GM21786 (cell line): Measurements from ENCODE around the gene FHAD1.
"Not testable (repeated sequence)": the region's sequence is repeated elsewhere in the genome, so short reads cannot be mapped to it uniquely, and the experiment has no call there.

Experiments
- ATAC-seq: cut with Tn5 transposase; IDR thresholded peaks from one replicate; pipeline ENCODE4 v1.9.1; 2021; ENCODE audit not compliant: unreplicated experiment

Gene FHAD1

DNA sequence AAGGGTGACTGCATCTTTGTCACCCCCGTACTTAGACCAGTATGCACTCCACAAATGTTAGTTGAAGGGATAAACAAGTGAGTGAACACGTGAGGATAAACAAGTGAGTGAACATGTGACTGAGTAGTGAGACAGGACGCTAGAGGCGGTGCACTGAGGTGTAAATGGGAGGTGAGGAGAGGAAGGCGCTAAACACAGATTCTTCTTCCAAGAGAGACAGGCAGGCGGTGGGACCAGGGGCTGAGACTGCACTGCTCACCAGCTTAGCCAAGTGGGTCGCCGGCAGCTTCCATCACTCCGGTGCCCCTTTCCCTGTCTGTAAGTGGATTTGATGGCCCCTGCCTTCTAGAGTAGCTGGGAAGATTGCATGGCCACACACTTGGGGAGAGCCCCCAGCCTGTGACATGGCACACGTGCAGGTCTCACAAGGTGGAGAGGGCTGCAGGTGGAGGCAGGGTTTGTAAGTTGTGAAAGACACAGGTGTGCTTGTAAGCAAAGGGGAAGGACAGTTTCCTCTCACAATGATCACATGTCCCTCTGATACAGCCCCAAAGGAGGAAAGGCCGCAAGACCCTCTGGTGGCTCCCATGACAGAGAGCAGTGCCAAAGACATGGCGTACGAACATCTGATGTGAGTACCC lies 115.2 kb downstream of the FHAD1 start:
- no peak for ATAC-seq

DNA sequence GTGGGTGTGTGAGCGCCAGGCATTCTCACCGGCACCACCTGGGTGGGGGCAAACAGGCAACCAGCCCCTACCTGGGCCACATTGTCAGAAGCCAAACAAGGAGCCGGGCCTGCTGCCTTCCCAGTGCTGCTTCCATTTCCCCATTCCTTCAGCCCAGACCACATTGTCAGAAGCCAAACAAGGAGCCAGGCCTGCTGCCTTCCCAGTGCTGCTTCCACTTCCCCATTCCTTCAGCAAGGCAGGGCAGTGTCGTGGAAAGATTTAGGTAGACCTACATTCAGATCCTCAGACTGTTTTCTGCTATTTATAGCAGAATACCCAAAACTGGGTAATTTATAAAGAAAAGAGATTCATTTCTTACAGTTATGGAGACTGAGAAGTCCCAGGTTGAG lies 115.7 kb downstream of the FHAD1 start:
- no peak for ATAC-seq

DNA sequence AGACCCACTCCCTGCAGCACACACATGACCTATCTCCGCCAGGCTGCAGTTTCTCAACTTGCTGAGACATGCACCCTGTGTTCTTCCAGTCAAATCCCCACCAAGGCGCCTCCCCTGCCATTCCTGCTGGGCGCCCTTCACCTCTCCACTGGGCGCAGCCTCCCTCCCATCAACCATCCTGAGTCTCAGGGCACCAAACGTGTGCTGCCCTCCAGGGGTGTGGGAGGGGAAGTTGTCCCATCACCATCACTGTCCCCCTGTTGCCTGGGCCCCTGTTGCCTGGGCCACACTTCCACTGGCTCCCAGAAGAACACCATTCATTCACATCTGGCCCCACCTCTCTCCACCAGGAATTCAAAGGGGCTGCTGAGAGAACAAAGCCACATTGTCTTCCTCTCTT lies 117.7 kb downstream of the FHAD1 start:
- ATAC-seq, result no peak

DNA sequence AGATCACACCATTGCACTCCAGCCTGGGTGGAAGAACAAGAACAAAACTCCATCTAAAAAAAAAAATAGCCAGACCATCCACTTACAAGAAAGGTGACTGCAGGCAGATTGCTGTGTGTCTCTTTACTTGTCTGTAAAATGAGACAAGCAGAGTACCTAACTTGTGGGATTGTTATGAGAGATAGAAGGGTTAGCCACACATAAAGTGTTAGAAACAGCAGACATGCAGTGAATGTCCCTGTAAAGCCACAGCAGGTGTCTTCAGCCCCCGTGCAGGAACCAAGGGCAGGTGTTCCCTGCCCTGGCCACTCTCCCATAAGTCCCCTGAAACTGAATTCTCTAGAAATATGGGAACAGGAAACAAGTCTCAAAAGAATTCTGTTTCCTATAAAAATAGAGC lies 121.9 kb downstream of the FHAD1 start:
- ATAC-seq, result no peak

DNA sequence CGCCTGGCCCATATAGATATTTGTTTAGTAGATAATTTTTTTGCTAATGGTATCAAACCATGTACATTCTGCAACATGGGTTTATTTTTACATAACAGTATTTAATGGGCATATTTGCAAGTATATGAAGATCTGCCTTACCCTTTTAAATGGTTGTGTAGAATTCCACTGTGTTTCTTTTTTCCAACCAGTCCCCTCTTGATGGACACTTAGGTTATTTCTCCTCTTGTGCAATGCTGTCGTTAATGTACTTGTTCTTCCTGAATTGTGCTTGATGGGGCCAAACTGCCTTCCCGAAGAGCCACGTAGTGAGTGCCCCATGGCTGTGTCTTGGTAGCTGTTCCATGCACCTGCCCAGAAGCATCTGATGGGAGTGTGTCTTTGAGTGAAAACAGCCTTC lies 123.2 kb downstream of the FHAD1 start:
- ATAC-seq, result no peak

DNA sequence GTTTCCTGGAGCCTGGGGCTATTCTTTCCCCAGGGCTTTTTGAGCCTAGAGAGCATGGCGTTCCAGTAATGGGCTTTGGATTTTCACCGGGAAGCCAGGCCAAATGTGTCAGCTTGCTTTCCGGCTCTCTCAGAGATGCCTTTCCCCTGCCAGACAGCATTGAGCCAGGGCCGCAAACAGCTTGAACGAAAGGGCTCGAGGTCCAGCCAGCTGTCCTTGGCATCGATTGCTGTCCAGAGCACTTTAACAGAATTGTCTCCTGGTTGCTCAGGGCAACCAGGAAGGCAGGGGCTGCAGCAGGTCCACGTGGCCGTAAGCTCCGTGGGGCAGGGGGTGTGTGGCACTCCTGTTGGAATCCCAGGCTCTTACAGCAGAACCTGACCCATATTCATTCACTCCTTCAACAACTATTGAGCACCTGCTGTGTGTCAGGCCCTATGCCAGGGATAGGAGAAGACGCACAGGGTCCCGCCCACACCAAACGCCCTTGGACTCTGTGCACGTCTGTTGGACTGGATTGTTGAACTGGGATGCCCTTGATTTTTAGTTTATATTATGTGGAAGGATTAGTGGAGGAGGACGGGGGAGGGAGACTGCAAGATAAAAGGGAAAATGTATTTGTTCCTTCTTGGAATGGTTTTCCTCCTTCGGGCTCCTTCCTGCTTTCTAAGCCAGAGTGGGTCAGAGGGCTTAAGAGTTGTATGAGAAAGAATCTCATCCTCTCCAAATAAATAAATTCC lies 123.9 kb downstream of the FHAD1 start:
- ATAC-seq, result no peak

DNA sequence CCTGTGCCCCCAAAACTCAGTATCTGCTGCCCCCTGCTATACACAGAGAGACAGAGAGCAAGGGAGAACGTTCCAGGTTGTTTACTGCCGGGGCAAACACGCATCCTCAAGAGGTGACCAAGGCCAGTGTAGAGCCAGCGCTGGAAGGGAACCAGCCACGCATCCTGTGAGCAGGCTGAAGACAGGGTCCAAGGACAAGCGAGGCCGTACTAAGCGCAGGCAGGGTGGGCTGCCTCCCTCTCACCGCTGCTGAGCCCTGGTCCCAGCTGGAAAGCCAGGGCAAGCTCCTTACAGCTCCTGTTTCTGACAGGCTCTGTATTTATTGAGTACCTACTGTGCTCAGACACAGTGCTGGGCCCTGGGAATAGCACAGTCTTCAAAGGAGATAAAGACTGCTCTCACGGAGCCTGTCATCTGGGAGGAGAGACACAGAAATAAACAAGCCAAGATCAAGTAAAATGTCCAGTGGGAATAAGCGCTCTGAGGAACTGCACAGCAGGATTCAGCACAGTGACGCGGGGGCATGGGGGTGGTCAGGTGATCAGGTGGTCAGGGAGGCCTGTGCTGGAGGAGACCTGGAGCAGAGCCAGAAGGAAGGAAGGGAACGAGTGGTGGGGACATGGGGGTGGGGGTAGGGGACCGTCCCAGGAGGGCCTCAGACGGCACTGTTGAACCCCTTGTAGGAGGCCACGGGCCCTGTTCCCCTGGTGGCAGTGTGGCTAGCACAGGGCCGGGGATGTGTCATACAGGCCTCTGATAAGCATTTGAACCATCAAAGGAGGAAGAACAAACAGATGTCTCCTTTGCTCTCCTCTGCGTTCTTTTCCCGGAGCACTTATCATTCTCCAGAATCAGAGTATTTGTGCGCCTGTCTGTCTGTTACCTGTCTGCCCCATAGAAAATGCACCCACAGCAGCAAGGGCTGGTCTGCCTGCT lies 124.9 kb downstream of the FHAD1 start:
- ATAC-seq, result no peak

DNA sequence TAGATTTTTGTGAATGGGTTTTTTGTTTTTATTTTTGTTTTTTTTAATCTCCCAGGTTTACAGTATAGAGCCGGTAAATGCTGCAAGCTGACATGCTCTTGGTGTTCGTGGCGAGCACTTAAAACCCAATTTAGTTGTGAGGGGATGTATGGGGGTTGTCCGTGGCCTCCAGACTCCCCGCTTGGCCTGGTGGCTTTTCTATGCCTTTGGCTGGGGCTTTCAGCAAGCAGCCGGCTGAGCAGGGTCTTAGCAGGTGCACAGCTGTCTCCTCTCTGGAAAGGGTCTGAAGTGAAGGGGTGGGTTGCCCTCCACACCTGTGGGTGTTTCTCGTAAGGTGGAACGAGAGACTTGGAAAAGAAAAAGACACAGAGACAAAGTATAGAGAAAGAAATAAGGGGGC lies 131.7 kb downstream of the FHAD1 start:
- ATAC-seq, result no peak

DNA sequence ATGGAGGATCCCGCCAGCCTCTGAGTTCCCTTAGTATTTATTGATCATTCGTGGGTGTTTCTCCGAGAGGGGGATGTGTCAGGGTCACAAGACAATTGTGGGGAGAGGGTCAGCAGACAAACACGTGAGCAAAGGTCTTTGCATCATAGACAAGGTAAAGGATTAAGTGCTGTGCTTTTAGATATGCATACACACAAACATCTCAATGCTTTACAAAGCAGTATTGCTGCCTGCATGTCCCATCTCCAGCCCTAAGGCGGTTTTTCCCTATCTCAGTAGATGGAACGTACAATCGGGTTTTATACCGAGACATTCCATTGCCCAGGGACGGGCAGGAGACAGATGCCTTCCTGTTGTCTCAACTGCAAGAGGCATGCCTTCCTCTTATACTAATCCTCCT lies 132.1 kb downstream of the FHAD1 start:
- ATAC-seq, result not testable (repeated sequence)

DNA sequence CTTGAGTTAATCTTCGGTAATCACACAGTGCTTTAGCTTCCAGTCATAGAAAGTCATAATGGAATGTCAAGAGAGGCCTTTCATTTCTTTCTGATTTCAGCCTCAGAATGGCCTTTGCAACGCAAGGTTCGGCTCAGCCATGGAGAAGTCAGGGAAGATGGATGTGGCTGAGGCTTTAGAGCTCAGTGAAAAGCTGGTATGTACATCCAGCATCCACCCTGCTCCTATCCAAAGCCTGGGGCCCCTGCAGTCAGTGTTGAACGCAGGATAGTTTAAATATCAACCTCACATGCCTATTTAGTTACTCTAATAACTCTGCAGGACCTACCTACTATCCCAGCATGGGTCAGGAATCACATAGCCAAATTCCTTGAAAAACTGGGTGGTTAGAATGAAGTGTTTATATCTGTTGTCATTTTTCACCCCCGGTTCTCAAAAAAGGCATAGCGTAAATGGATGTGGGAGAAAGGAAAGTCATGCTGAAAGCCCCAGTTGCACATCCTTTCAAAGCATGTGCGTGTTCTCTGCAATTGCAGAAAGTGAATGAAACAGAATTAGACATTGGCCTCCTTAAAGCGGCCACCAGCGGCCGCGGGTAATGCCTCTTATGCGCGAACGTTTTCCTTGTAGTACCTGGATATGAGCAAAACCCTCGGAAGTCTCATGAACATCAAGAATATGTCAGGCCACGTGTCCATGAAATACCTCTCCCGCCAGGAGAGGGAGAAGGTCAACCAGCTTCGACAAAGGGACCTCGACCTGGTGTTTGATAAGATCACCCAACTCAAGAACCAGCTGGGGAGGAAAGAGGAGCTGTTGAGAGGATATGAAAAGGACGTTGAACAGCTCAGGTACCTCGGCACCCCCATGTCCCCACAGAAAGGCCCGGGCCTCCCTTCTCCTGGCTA lies 133.8 kb downstream of the FHAD1 start:
- ATAC-seq, result no peak

DNA sequence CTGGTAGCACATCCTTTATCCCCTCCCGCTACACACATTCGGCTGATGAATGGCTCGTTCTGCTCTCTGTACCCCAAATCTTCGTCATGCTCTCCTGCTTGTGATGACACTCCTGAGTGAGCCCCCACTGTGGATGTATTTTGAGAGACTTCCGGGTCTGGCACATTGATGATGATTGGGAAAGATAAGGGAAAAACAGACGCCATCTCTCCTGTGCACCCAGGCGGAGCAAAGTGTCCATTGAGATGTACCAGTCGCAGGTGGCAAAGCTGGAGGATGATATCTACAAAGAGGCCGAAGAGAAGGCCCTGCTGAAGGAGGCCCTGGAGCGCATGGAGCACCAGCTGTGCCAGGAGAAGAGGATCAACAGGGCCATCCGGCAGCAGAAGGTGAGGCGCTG lies 134.8 kb downstream of the FHAD1 start:
- no peak for ATAC-seq

DNA sequence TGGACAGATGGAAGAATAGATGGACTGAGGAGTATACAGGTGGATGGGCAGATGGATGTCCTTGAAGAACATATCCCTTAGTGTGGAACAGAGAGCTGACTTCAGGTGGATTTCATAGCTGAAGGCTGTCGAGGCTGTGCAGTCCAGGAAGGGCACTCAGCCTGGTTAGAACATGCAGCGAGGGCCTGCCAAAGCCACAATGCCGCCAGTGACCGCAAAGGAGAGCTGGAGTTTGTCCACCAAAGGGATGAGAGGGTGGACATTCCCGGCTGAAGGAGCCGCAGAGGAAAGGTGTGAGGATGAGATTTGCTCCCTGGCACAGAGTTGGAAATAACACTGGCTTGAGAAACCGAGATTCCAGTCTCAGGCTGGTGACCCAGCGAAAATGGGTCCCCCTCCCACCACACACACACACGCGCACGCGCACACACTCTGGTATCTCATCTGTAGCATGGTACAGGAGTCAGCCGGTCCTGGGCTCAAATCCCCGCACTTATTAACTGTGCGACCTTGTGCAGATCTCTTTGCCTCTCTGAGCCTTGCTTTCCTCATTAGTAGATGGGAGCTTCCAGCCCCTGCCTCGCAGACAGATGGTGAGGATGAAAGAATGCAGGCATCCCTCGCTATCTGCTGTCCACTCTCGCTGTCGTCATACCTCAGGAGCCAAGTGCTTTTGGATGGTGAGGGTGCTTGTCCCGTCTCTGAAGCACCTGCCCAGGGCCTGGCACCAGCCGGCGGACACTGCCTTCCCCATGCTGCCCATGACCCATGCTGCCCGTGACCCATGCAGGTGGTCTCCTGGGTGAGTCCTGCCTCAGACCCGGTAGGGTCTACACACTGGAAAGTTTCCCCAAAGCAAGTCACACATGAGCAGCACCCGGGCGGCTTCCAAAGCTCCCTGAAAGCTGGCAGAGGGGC lies 135.8 kb downstream of the FHAD1 start:
- no peak for ATAC-seq

DNA sequence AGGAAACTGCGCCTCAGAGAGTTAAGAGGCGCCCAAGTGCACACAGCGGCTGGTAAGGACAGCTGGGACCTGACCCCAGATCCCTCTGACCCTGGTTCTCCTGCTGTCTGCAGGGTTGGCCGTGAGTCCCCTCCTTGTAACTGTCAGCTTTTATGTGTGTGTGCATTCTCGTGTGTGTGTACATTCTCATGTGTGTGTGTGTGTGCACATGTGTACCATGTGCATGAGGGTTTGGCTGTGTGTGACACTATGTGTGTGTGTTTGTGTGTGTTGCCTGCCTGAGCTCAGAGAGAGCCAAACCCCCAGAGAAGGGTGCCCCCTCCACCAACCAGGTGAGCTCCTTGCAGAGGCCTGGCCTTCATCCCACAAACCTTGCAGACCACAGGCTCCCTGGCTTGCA lies 136.8 kb downstream of the FHAD1 start:
- no peak for ATAC-seq

DNA sequence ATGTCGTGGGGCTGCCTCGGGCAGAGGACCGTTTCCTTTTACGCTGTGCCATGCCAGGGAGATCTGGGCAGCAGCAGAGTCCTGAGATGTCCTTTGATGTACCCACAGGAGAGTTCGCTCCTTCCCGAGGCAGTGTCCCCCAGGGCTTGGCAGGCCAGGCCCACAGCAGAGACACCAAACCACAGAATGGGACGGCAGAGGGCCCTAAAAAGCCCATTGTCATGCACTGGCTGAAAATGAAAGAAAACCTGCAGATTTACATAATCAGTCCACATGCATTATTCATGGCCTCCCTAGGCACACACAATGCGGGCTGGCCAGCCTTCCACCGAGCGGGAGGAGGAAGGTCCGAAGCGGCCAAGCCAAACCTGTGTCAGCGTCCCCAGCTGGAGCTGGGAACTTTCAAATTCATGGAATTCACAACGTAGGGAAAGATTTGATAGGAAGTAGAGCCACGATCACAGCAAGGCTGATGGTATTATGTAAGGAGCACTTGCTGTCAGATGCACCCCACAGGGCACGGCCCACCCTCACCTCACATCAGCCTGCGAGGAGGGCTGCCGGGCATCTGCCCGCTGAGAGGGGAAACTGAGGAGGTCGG lies 137.4 kb downstream of the FHAD1 start:
- peak; percentile 69 for ATAC-seq

DNA sequence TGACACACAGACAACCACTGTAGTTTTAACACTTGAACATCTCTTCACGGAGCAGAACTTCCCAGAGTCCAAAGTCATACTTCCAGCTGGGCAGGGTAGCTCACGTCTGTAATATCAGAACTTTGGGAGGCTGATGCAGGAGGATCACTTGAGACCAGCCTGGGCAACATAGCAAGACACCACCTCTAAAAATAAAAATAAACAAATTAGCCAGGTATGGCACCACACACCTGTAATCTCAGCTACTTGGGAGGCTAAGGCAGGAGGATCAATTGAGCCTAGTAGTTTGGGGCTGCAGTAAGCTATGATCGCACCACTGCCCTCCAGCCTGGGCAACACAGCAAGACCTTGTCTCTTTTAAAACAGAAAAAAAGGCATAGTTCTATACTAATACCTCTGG lies 138.4 kb downstream of the FHAD1 start:
- no peak for ATAC-seq

DNA sequence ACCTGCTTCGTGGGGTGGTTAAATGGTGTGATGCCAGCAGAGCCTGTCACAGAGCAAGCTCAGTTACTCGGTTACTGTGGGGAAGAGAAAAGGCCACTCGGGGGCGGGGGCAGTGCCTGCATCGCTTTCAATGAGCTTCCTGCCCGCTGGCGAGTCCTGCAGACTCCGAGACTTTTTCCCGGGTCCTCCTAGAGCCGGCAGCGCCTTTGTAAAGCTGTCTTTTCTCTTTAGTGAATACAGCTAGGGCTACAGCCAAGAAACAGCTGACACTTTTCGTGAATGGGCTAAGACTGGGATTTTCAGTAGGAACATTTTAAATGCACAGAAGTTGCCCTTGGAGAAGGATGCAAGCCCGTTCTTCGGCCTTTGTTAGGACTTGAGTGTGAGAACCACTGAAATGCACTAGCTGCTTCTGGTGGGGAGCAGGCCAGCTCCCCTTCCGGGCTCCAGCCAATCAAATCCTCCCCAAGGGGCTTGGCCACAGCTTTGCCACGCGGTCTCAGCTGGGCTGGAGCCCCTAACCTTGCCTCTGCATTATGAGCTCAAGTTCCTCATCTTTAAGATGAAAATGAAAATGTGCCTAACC lies 139.2 kb downstream of the FHAD1 start:
- no peak for ATAC-seq

DNA sequence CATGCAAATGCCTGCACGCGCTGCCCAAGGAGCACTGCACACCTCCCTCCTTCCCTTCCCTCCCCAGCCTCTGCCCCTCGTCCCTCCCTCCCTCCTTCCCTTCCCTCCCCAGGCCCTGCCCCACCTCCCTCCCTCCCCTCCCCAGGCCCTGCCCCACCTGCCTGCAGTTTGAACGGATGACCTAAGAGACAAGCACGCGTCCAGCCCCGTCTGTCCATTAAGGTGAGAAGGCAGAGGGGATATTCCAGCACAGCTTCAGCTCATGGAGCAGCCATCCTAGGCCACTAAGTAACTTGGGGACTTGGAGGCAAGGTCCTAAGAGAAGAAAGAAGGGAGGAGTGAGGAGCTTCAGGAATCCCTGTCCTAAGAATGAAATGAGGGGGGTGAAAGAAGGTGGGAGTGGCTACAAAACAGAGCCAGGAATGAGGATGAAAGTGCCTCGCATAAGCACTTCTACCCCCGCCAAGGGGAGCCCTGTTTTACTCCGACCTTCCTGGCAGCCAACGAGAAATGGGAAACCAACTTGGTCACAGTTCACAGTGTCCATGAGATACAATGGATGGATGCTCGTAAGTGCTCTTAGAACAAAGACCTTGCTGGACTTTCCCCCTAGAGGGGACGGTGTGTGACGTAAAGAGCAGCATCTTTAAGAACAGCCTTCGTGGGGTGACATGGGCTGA lies 141.3 kb downstream of the FHAD1 start:
- no peak for ATAC-seq

DNA sequence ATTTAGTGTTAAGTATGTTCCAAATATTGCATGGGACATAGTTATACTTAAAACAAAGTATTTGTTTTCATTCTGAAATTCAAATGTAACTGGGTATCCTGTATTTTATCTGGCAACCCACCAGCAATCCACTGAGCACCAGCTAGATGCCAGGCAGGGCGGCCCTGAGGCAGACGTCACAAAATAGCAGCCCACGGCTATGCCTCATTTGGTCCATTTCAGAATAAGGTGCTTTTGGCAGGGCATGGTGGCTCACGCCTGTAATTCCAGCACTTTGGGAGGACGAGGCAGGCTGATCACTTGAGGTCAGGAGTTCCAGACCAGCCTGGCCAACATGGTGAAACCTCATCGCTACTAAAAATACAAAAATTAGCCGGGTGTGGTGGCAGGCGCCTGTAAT lies 142.8 kb downstream of the FHAD1 start:
- ATAC-seq, result not testable (repeated sequence)
